HCT116 (cell line): ENCODE data around the gene SERPINF2. TPM values are rescaled to one million over a fixed set of nuclear protein-coding genes. Genes with fewer than 3 reads are reported as not detected.
"Not testable (repeated sequence)": the region's sequence is repeated elsewhere in the genome, so short reads cannot be mapped to it uniquely, and the experiment has no call there.

Experiments
- ATAC-seq: fragments of 200-7000 bp; cut with Tn5 transposase; 2 replicates; pipeline ENCODE4 v1.9.1; 2020; ENCODE audit warnings: mild to moderate bottlenecking, moderate library complexity
- BruUV-seq: library from RNA; stranded (reverse); fragments of 400-500 nt; replicated peaks from 2 replicates; lab custom pipeline; 2021; lab: Mats Ljungman, UMichigan
- CTCF ChIA-PET: fragments of 300-600 bp; sonication (Branson Sonifier 250); formaldehyde crosslinking; loops from one replicate; lab custom pipeline; 2021; ENCODE audit warnings: antibody characterized with exemption; lab: Charles Lee
- POLR2A ChIA-PET: fragments of 300-600, 350-600 bp; sonication (Branson Sonifier 250); formaldehyde crosslinking; loops from one replicate; lab custom pipeline; 2021; ENCODE audit warnings: antibody characterized with exemption; lab: Charles Lee
- RAD21 ChIA-PET, 2 experiments: fragments of 300-600 bp; sonication (Branson Sonifier 250); formaldehyde crosslinking; loops; one replicate each; lab custom pipeline; 2023; ENCODE audit warnings: low total read pairs in 2 of 2; ENCODE audit not compliant: uncharacterized antibody in 2 of 2, unreplicated experiment in 2 of 2, low non-redundant PET in 1 of 2; lab: Charles Lee
- DNase-seq: peaks from one replicate; pipeline ENCODE4 v3.0.0-alpha.2; 2010; ENCODE audit warnings: low read depth, low spot score
- H2AFZ ChIP-seq: fragments of 200-600 bp; shearing (Covaris generic), sonication (generic); 2 replicates; pipeline ENCODE4 v1.6.1; 2017; ENCODE audit warnings: low read depth, mixed run types, mixed read lengths, antibody characterized with exemption, low read length; ENCODE audit not compliant: poor library complexity, severe bottlenecking
- H3K27ac ChIP-seq: 2 replicates; pipeline ENCODE4 v1.5.1; 2012; ENCODE audit warnings: low read depth, low read length
- H3K27me3 ChIP-seq: fragments of 200-600 bp; sonication (generic); 2 replicates; pipeline ENCODE4 v1.6.1; 2016; ENCODE audit warnings: mixed run types, low read length, mixed read lengths; ENCODE audit not compliant: insufficient read depth
- H3K36me3 ChIP-seq, 2 experiments: fragments of 200-500 bp in 1 of 2; fragments of 200-600 bp in 1 of 2; sonication (Bioruptor generic) in 1 of 2; sonication (generic) in 1 of 2; 2 replicates each; pipeline versions ENCODE4 v1.5.1 to v1.6.1; 2014 to 2016; ENCODE audit warnings: low read length in 2 of 2, inconsistent platforms in 1 of 2, mixed read lengths in 1 of 2, mixed run types in 1 of 2; ENCODE audit not compliant: insufficient read depth in 2 of 2, control insufficient read depth in 1 of 2
- H3K4me1 ChIP-seq, 2 experiments: fragments of 200-600 bp in 1 of 2; sonication (generic) in 1 of 2; 2 replicates each; pipeline versions ENCODE4 v1.5.1 to v1.6.1; 2012 to 2017; ENCODE audit warnings: low read length in 2 of 2, inconsistent platforms in 1 of 2, mild to moderate bottlenecking in 1 of 2, mixed read lengths in 1 of 2, mixed run types in 1 of 2, moderate library complexity in 1 of 2; ENCODE audit not compliant: insufficient read depth in 2 of 2, control insufficient read depth in 1 of 2
- H3K4me2 ChIP-seq: fragments of 200-600 bp; sonication (generic); 2 replicates; pipeline ENCODE4 v1.6.1; 2017; ENCODE audit warnings: mixed run types, low read length, mixed read lengths
- H3K4me3 ChIP-seq, 2 experiments: fragments of 200-600 bp in 1 of 2; sonication (generic) in 1 of 2; replicated peaks in 1 of 2; 2 replicates each; pipeline ENCODE4 v1.5.1; 2011 to 2016; ENCODE audit warnings: low read length in 2 of 2, control low read depth in 1 of 2, low read depth in 1 of 2, mild to moderate bottlenecking in 1 of 2, mixed read lengths in 1 of 2, mixed run types in 1 of 2
- H3K79me2 ChIP-seq: fragments of 200-600 bp; sonication (generic); 2 replicates; pipeline ENCODE4 v1.6.1; 2017; ENCODE audit warnings: mild to moderate bottlenecking, mixed run types, low read length, moderate library complexity, mixed read lengths; ENCODE audit not compliant: insufficient read depth
- H3K9ac ChIP-seq: fragments of 200-600 bp; sonication (generic); 2 replicates; pipeline ENCODE4 v1.6.1; 2016; ENCODE audit warnings: low read length, mixed read lengths
- H3K9me2 ChIP-seq: fragments of 200-600 bp; sonication (generic), shearing (Covaris generic); 2 replicates; pipeline ENCODE4 v1.6.1; 2017; ENCODE audit warnings: mixed run types, mild to moderate bottlenecking, moderate library complexity; ENCODE audit not compliant: insufficient read depth
- H3K9me3 ChIP-seq, 2 experiments: fragments of 200-500 bp in 1 of 2; fragments of 200-600 bp in 1 of 2; sonication (Bioruptor generic) in 1 of 2; sonication (generic) in 1 of 2; 2 replicates each; pipeline ENCODE4 v1.6.1; 2014 to 2017; ENCODE audit warnings: low read length in 2 of 2, mixed read lengths in 2 of 2, inconsistent platforms in 1 of 2, low read depth in 1 of 2, mild to moderate bottlenecking in 1 of 2, mixed run types in 1 of 2, moderate library complexity in 1 of 2; ENCODE audit not compliant: control insufficient read depth in 1 of 2, insufficient read depth in 1 of 2
- H4K20me1 ChIP-seq: fragments of 200-600 bp; sonication (generic), shearing (Covaris generic); 2 replicates; pipeline ENCODE4 v1.6.1; 2017; ENCODE audit warnings: mixed run types, mild to moderate bottlenecking, moderate library complexity; ENCODE audit not compliant: insufficient read depth
- CBX3 ChIP-seq: IDR thresholded peaks from 2 replicates; pipeline ENCODE4 v1.6.1; 2012; ENCODE audit warnings: low read depth
- CTCF ChIP-seq, 3 experiments: fragments of 200-600 bp in 1 of 3; sonication (generic) in 1 of 3; IDR thresholded peaks in 2 of 3; conservative IDR thresholded peaks in 1 of 3; 2 replicates each; pipeline ENCODE4 v1.5.1; 2012 to 2017; ENCODE audit warnings: low read depth in 2 of 3, low read length in 2 of 3, antibody characterized with exemption in 1 of 3, borderline replicate concordance in 1 of 3, control low read depth in 1 of 3, mild to moderate bottlenecking in 1 of 3, mixed read lengths in 1 of 3, mixed run types in 1 of 3, moderate library complexity in 1 of 3; ENCODE audit not compliant: insufficient read depth in 1 of 3
- EGR1 ChIP-seq: IDR thresholded peaks from 2 replicates; pipeline ENCODE4 v1.6.1; 2012; ENCODE audit warnings: low read depth
- EZH2phosphoT487 ChIP-seq: fragments of 200-600 bp; IDR thresholded peaks from 2 replicates; pipeline ENCODE4 v1.6.1; 2018; ENCODE audit warnings: antibody characterized with exemption, borderline replicate concordance
- JUND ChIP-seq: IDR thresholded peaks from 2 replicates; pipeline ENCODE4 v1.6.1; 2012
- POLR2A ChIP-seq: IDR thresholded peaks from 2 replicates; pipeline ENCODE4 v1.7.0; 2011; ENCODE audit warnings: borderline replicate concordance; ENCODE audit not compliant: insufficient read depth, insufficient read length; ENCODE audit errors: extremely low read depth
- POLR2AphosphoS5 ChIP-seq: IDR thresholded peaks from 2 replicates; pipeline ENCODE4 v1.6.1; 2011; ENCODE audit warnings: mild to moderate bottlenecking, low read depth, low read length, moderate library complexity
- RAD21 ChIP-seq: IDR thresholded peaks from 2 replicates; pipeline ENCODE4 v1.6.1; 2012; ENCODE audit warnings: low read depth, mild to moderate bottlenecking
- SIN3A ChIP-seq: IDR thresholded peaks from 2 replicates; pipeline ENCODE4 v1.6.1; 2012; ENCODE audit warnings: low read depth
- SP1 ChIP-seq: IDR thresholded peaks from 2 replicates; pipeline ENCODE4 v1.6.1; 2012; ENCODE audit warnings: low read depth
- ZBTB33 ChIP-seq: IDR thresholded peaks from 2 replicates; pipeline ENCODE4 v1.6.1; 2011; ENCODE audit warnings: mild to moderate bottlenecking, low read length, moderate library complexity; ENCODE audit not compliant: insufficient replicate concordance; ENCODE audit errors: extremely low read depth
- ZNF274 ChIP-seq: fragments of 200-500 bp; sonication (Bioruptor generic); IDR thresholded peaks from 2 replicates; pipeline ENCODE4 v1.6.1; 2014; ENCODE audit warnings: mild to moderate bottlenecking, low read depth, low read length, inconsistent platforms
- intact Hi-C: fragments of 100-400 bp; cut with micrococcal nuclease; formaldehyde crosslinking; loops from 2 replicates; pipeline ENCODE4 v1.10.0; 2022
- total RNA-seq: library from RNA; stranded (reverse); gene quantifications from one replicate; pipeline ENCODE4 v1.2.1, GENCODE V29; 2021; ENCODE audit not compliant: unreplicated experiment

The SERPINF2 gene
- total RNA-seq, 1 experiment from 2014 or later, result 2.5 TPM

GRCh38 chr17:1697681-1698080, 45.0 kb upstream of the SERPINF2 start (continued):
- TF ChIP-seq CTCF (IDR thresholded peaks at IDR 0.05 in 2 of 3, conservative IDR thresholded peaks at IDR 0.05 in 1 of 3; ENCODE audit: borderline replicate concordance in 1 of 3, insufficient read depth in 1 of 3, low read depth in 2 of 3, low read length in 2 of 3), result no peak
- no peak for TF ChIP-seq SIN3A
- TF ChIP-seq SP1, result no peak
- no peak for TF ChIP-seq ZNF274

- H3K4me1 ChIP-seq, H3K9ac ChIP-seq, H4K20me1 ChIP-seq, H3K36me3 ChIP-seq, H3K79me2 ChIP-seq, intact Hi-C loops, CTCF ChIA-PET, BruUV-seq, H3K9me3 ChIP-seq, H3K27ac ChIP-seq, ATAC-seq, H3K9me2 ChIP-seq, H3K4me3 ChIP-seq, RAD21 ChIA-PET, H2AFZ ChIP-seq, H3K4me2 ChIP-seq, DNase-seq, POLR2A ChIA-PET, H3K27me3 ChIP-seq: not testable (repeated sequence)
These were observed 42.8 kb upstream of the SERPINF2 start for GRCh38 chr17:1699891-1700290.

DNA sequence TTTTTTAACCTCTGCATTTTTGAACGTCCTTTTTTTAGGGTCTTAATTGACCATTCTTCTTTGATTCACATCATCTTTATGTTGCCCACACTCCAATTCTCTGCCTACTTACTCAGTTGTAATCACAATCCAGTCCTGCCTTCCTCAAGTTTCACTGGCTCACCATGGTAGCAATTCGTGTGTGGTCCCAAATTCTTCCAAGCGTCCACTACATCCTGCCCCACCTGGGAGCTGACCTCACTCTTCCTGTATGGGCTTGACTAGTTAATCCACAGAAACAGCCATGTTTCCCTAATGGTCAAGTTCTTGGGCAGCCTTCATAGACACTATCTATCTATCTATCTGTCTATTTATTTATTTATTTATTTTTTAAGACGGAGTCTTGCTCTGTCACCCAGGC, 39.6 kb upstream of the SERPINF2 start:
- ATAC-seq, result no peak
- no peak for DNase-seq
- Histone ChIP-seq H3K4me2 (no peak overlapping the region), H3K4me1 (no peaks in the 10 kb centered on the region), H3K9me3 (no peaks in the 10 kb centered on the region), H3K36me3 (no peaks in the 10 kb centered on the region), H3K27ac (no peak overlapping the region), H3K4me3 (no peak overlapping the region), H3K9ac (no peak overlapping the region), H3K9me2 (no peaks in the 10 kb centered on the region), H2AFZ (no peak overlapping the region), H3K79me2 (no peaks in the 10 kb centered on the region), H3K27me3 (no peaks in the 10 kb centered on the region), H4K20me1 (no peaks in the 10 kb centered on the region)
- RAD21 ChIA-PET, result no interaction called here
- CTCF ChIA-PET, result no interaction called here
- intact Hi-C loops, result no loop called here
- BruUV-seq, result no TSS peak
- TF ChIP-seq JUND, result no peak
- TF ChIP-seq POLR2AphosphoS5, result no peak
- no peak for TF ChIP-seq RAD21
- no peak for TF ChIP-seq SIN3A
- no peak for TF ChIP-seq EGR1
- TF ChIP-seq EZH2phosphoT487, result no peak
- no peak for TF ChIP-seq ZBTB33
- TF ChIP-seq CBX3, result no peak
- no peak for TF ChIP-seq CTCF (IDR thresholded peaks at IDR 0.05 in 2 of 3, conservative IDR thresholded peaks at IDR 0.05 in 1 of 3; ENCODE audit: borderline replicate concordance in 1 of 3, insufficient read depth in 1 of 3, low read depth in 2 of 3, low read length in 2 of 3)
- TF ChIP-seq POLR2A, result no peak
- POLR2A ChIA-PET, result no interaction called here
